Measurements from ENCODE around the gene DAB1. TPM values are rescaled to one million over a fixed set of nuclear protein-coding genes. Genes with fewer than 3 reads are reported as not detected.
A peak's percentile ranks its signal among the peaks of the same experiment; 100 is the strongest.

The DAB1 gene
- total RNA-seq (1 to 10 TPM in 1 of 9 donors, under 1 TPM in 6, not detected in 2; 0.04 to 2.1 (median 0.33) TPM), polyA plus RNA-seq (1 to 10 TPM in 1 of 3 donors, under 1 TPM in 2; 0.57 to 1.4 (median 0.97) TPM)
- long read RNA-seq, donor 1 = 0 reads
- long read RNA-seq, donor 2 = 0 reads
- long read RNA-seq, donor 3 = 0 reads
- long read RNA-seq, donor 4, partial matches to known transcripts = 0 of 1 reads
- long read RNA-seq, donor 4, other reads (novel, unspliced or antisense) = 1 of 1 reads
- long read RNA-seq, donor 5, partial matches to known transcripts = 0 of 1 reads
- long read RNA-seq, donor 5, other reads (novel, unspliced or antisense) = 1 of 1 reads
- long read RNA-seq, donor 6, partial matches to known transcripts = 0 of 3 reads
- long read RNA-seq, donor 6, other reads (novel, unspliced or antisense) = 3 of 3 reads
- long read RNA-seq, donor 7 = 0 reads
- long read RNA-seq, donor 8 = 0 reads
- long read RNA-seq, donor 9 = 0 reads
- long read RNA-seq, donor 10 = 0 reads

DNA sequence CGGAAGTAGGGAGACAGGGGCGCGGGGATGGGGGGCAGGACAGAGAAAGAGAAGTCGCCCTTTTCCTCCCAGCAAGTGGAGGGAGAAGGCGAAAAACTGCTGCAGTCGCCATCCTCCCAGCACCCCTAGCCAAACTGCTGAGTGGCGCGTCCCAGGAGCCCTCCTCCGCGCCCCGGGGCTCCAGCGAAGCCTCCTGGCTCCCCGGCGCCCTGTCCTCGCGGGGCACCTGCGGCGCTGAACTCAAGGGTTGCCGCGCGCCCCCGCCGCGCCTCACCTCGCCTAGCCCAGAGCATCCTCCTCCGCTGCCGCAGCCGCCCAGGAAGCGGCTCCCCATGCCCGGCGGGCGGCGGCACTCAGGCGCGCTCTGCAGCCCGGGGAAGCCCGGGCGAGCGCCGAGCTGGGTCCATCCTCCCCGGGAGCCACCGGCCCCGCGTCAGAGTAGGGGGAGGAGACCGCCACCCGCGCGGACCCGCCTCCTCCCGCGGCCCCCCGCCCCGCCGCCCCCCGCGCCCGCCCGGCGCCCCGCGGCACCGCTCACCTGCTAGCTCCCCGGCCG is at the start of gene DAB1:
Gene DAB1, minus strand, starts transcription at position 405 of the 556 bp plus-strand sequence. CDS start 133,030 bp downstream, outside the sequence.
- intact Hi-C loops (cut with DNase I) = no loop called here
- Histone ChIP-seq H3K27ac (no peak within 1 kb of the TSS), H3K36me3 (replicated peaks in 1 of 2) (no peaks in the 10 kb centered on the region), H3K9me3 (replicated peaks in 1 of 3) (no peaks in the 10 kb centered on the region), H3K4me3 (no peak within 1 kb of the TSS), H3K27me3 (peaks cover 38% of the 10 kb centered on the region), H3K4me1 (replicated peaks in 1 of 2) (peaks cover 0 to 7% of the 10 kb centered on the region in 2 donors)
- TF ChIP-seq, protein P1, sequence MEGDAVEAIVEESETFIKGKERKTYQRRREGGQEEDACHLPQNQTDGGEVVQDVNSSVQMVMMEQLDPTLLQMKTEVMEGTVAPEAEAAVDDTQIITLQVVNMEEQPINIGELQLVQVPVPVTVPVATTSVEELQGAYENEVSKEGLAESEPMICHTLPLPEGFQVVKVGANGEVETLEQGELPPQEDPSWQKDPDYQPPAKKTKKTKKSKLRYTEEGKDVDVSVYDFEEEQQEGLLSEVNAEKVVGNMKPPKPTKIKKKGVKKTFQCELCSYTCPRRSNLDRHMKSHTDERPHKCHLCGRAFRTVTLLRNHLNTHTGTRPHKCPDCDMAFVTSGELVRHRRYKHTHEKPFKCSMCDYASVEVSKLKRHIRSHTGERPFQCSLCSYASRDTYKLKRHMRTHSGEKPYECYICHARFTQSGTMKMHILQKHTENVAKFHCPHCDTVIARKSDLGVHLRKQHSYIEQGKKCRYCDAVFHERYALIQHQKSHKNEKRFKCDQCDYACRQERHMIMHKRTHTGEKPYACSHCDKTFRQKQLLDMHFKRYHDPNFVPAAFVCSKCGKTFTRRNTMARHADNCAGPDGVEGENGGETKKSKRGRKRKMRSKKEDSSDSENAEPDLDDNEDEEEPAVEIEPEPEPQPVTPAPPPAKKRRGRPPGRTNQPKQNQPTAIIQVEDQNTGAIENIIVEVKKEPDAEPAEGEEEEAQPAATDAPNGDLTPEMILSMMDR (IDR thresholded peaks at IDR 0.05) = no peak
- no peak for TF ChIP-seq POLR2A (IDR thresholded peaks at IDR 0.05)
- DNase-seq = peak in 1 of 7 donors; percentile 14
- 0 to 2% (median 0%) methylated on average over 2 to 64 of the region's 64 CpGs for WGBS, 4 donors

DNA sequence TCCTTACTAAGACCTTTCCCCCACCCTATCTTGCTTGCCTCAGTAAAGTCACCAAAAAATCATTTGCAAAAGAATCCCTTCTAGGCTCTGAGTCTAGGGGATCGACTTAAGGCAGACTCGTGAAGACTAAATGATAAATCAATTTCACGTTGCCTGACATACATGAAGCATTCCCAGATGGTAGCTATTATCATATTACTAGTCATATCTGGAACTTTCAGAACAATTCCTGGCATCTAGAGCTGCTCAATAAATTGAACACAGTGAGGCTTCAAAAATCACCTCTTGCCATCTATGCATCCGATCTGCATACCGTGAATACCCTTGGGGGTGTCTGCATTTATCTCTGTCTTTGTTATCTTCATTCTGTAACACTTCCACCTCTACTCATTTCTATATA is 49.6 kb upstream of the DAB1 start:
- H3K36me3 ChIP-seq (replicated peaks in 1 of 2) = no peaks in the 10 kb centered on the region
- H3K27ac ChIP-seq = no peak overlapping the region
- H3K4me1 ChIP-seq (replicated peaks in 1 of 2) = no peaks in the 10 kb centered on the region
- no peaks in the 10 kb centered on the region for H3K9me3 ChIP-seq (replicated peaks in 1 of 3)
- 74 to 79% (median 76%) methylated on average over 5 of the region's 5 CpGs for WGBS, 4 donors
- H3K27me3 ChIP-seq = no peaks in the 10 kb centered on the region
- DNase-seq = no peak
- TF ChIP-seq, protein P1 (IDR thresholded peaks at IDR 0.05) = no peak
- TF ChIP-seq POLR2A (IDR thresholded peaks at IDR 0.05) = no peak
- H3K4me3 ChIP-seq = no peak overlapping the region
- intact Hi-C loops (cut with DNase I) = no loop called here

DNA sequence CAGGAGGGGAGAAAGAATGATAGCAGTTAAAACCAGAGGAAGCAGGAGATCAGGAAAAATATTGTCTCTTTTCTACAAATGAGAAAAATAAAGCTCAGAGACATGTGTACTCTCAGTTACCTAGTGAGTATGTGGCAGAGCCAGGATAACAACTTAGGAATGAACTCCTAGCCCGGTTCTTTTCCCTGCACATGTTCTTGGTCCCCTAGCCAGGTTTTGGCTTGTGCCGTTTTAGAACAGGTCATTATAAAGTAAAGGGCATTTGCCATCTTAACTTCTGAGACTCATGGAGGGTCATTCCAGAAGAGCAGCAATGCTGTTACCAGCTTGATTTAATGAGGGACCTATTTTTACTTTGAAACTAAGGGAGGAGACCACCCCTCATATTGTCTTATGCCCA is 48.1 kb upstream of the DAB1 start:
- TF ChIP-seq POLR2A (IDR thresholded peaks at IDR 0.05) = no peak
- TF ChIP-seq, protein P1 (IDR thresholded peaks at IDR 0.05) = no peak
- intact Hi-C loops (cut with DNase I) = no loop called here
- Histone ChIP-seq H3K4me3 (no peak overlapping the region), H3K27ac (no peak overlapping the region), H3K9me3 (replicated peaks in 1 of 3) (no peaks in the 10 kb centered on the region), H3K4me1 (replicated peaks in 1 of 2) (no peaks in the 10 kb centered on the region), H3K36me3 (replicated peaks in 1 of 2) (no peaks in the 10 kb centered on the region), H3K27me3 (no peaks in the 10 kb centered on the region)
- 80 to 92% (median 87%) methylated on average over 2 of the region's 2 CpGs for WGBS, 4 donors
- no peak for DNase-seq

DNA sequence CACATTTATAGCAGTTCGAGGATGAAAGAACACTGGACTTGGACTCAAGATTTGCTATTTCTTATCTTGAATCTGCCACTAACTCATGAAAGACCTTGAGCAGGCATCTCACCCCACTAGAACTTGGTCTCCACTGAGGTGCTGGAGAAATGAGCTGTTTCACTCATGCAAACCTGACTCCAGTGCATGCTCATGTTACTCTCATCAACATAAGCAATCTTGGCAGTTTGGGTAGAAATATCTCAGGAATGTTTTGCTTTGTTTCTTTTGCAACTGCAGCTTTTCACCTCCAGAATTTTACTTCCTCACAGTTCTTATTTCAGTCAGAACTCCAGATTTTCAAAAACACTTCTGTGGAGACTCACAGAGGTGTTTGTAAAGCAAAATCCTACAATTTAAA is 46.2 kb upstream of the DAB1 start:
- TF ChIP-seq, protein P1 (IDR thresholded peaks at IDR 0.05) = no peak
- TF ChIP-seq POLR2A (IDR thresholded peaks at IDR 0.05) = no peak
- 29 to 46% (median 37%) methylated on average over 1 of the region's 1 CpG for WGBS, 4 donors
- H3K4me1 ChIP-seq (replicated peaks in 1 of 2) = no peaks in the 10 kb centered on the region
- H3K27ac ChIP-seq = no peak overlapping the region
- H3K27me3 ChIP-seq = no peaks in the 10 kb centered on the region
- no peaks in the 10 kb centered on the region for H3K36me3 ChIP-seq (replicated peaks in 1 of 2)
- H3K9me3 ChIP-seq (replicated peaks in 1 of 3) = no peaks in the 10 kb centered on the region
- intact Hi-C loops (cut with DNase I) = no loop called here
- H3K4me3 ChIP-seq = no peak overlapping the region
- DNase-seq = no peak
